Testis (tissue), 2 donors: ENCODE data around the gene ZNF473.

Source experiments
- POLR2A ChIP-seq: fragments of 450-650 bp; IDR thresholded peaks from one replicate; pipeline ENCODE4 v1.6.1; 2017; ENCODE audit warnings: antibody characterized with exemption, mild to moderate bottlenecking, moderate library complexity
- TF ChIP-seq, protein P1 (sequence below), 3 experiments: fragments of 450-650 bp in 2 of 3; fragments of 200-600 bp in 1 of 3; sonication (generic) in 1 of 3; IDR thresholded peaks; one replicate each; pipeline ENCODE4 v1.5.1; 2016 to 2019; ENCODE audit warnings: antibody characterized with exemption in 3 of 3, mild to moderate bottlenecking in 2 of 3, moderate library complexity in 1 of 3

DNA sequence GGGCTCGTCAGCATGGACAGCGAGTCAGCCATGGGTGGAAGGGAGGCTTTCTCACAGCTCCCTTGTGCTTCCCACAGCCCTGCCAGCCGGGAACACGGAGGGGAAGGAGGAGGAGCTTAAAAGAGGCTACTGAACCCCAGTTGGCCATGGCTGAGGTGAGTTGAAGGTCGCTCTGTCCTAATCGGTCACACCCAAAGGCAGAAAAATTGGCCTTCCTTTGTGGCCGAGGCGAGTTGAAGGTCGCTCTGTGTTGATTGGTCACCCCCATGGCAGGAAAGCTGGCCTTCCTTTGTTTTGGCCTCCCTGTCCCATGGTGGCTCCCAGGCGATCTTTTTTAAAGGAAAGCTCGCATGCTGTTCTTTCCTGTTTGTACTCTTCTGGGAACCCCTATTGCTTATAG, 5.1 kb downstream of the ZNF473 start:
- TF ChIP-seq, protein P1, sequence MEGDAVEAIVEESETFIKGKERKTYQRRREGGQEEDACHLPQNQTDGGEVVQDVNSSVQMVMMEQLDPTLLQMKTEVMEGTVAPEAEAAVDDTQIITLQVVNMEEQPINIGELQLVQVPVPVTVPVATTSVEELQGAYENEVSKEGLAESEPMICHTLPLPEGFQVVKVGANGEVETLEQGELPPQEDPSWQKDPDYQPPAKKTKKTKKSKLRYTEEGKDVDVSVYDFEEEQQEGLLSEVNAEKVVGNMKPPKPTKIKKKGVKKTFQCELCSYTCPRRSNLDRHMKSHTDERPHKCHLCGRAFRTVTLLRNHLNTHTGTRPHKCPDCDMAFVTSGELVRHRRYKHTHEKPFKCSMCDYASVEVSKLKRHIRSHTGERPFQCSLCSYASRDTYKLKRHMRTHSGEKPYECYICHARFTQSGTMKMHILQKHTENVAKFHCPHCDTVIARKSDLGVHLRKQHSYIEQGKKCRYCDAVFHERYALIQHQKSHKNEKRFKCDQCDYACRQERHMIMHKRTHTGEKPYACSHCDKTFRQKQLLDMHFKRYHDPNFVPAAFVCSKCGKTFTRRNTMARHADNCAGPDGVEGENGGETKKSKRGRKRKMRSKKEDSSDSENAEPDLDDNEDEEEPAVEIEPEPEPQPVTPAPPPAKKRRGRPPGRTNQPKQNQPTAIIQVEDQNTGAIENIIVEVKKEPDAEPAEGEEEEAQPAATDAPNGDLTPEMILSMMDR (IDR thresholded peaks at IDR 0.05) = no peak
- TF ChIP-seq POLR2A = no peak
